ENCODE results near the gene ZIC5.

The ZIC5 gene

GRCh38 chr13:99987154-99988019 lies 15.8 kb upstream of the ZIC5 start:
- no peak for DNase-seq

GRCh38 chr13:99986741-99987140 lies 15.2 kb upstream of the ZIC5 start:
- DNase-seq: no peak

GRCh38 chr13:99985886-99986527 lies 14.4 kb upstream of the ZIC5 start:
- no peak for DNase-seq

- DNase-seq: no peak
Observed at GRCh38 chr13:99985241-99985874, 13.8 kb upstream of the ZIC5 start.

- no peak for DNase-seq
Observed at GRCh38 chr13:99984461-99985240, 13.1 kb upstream of the ZIC5 start.

- peak; percentile 36 for DNase-seq
Observed at GRCh38 chr13:99983499-99984401, 12.2 kb upstream of the ZIC5 start.

GRCh38 chr13:99982731-99983498 lies 11.3 kb upstream of the ZIC5 start:
- no peak for DNase-seq

GRCh38 chr13:99982036-99982730 lies 10.6 kb upstream of the ZIC5 start:
- DNase-seq: no peak

GRCh38 chr13:99981735-99982035 lies 10.1 kb upstream of the ZIC5 start, which contains the start of gene ZIC2:
Gene ZIC2, plus strand, starts transcription at chr13:99981784. Its CDS starts 281 bp downstream, at chr13:99982065.
- no peak for DNase-seq

- no peak for DNase-seq
Observed at GRCh38 chr13:99980824-99981734, 9.5 kb upstream of the ZIC5 start.

- DNase-seq: peak; percentile 61
Observed at GRCh38 chr13:99980201-99980823, 8.7 kb upstream of the ZIC5 start.

- no peak for DNase-seq
Observed at GRCh38 chr13:99979453-99980200, 8.1 kb upstream of the ZIC5 start.

GRCh38 chr13:99978799-99979452 lies 7.4 kb upstream of the ZIC5 start:
- DNase-seq: no peak

GRCh38 chr13:99977912-99978798 lies 6.6 kb upstream of the ZIC5 start:
- no peak for DNase-seq

GRCh38 chr13:99977334-99977911 lies 5.9 kb upstream of the ZIC5 start:
- DNase-seq: no peak

GRCh38 chr13:99976575-99976974 lies 5.0 kb upstream of the ZIC5 start:
- DNase-seq: no peak

Measured in fibroblast of skin of right quadriceps (primary cell).